ENCODE results near the gene MPIG6B.

- TF ChIP-seq CTCF (conservative IDR thresholded peaks at IDR 0.05 in 1 of 2, IDR thresholded peaks at IDR 0.05 in 1 of 2; ENCODE audit: low read depth in 1 of 2, low read length in 2 of 2) (no peak), EZH2 (IDR thresholded peaks at IDR 0.05; ENCODE audit: low read length, missing control alignments) (no peak)
These were observed 44.0 kb downstream of the MPIG6B start for GRCh38 chr6:31767096-31767645.
